Adrenal gland (tissue), 12 donors: ENCODE data around the gene ANXA2R. TPM values are rescaled to one million over a fixed set of nuclear protein-coding genes. Genes with fewer than 3 reads are reported as not detected.

Experiments used
- DNase-seq, 7 donors: peaks; one replicate each; pipeline ENCODE4 v3.0.0-alpha.2; 2019 to 2020
- H3K27ac ChIP-seq, 5 donors: fragments of 200-600 bp; sonication (generic) in 4 of 5; 1 replicate in 3 of 5; 2 replicates in 2 of 5; pipeline versions ENCODE4 v1.5.1 to v1.8.0; 2016 to 2020; ENCODE audit warnings: mild to moderate bottlenecking in 1 of 5
- H3K27me3 ChIP-seq: fragments of 200-600 bp; 2 replicates; pipeline ENCODE4 v1.8.0; 2021
- H3K36me3 ChIP-seq, 2 donors: fragments of 200-600 bp; replicated peaks in 1 of 2; 1 replicate in 1 of 2; 2 replicates in 1 of 2; pipeline versions ENCODE4 v1.5.1 to v1.8.0; 2018 to 2022
- H3K4me1 ChIP-seq, 2 donors: fragments of 200-600 bp; replicated peaks in 1 of 2; 1 replicate in 1 of 2; 2 replicates in 1 of 2; pipeline versions ENCODE4 v1.5.1 to v1.8.0; 2018 to 2021
- H3K4me3 ChIP-seq, 4 donors: fragments of 200-600 bp; sonication (generic) in 3 of 4; one replicate each; pipeline ENCODE4 v1.5.1; 2016 to 2018
- H3K9me3 ChIP-seq, 3 donors: fragments of 200-600 bp; sonication (generic) in 1 of 3; replicated peaks in 1 of 3; 1 replicate in 2 of 3; 2 replicates in 1 of 3; pipeline versions ENCODE4 v1.5.1 to v1.8.0; 2016 to 2021
- CTCF ChIP-seq, 6 experiments: fragments of 450-650 bp in 4 of 6; fragments of 200-600 bp in 2 of 6; sonication (generic) in 1 of 6; IDR thresholded peaks; 1 replicate in 5 of 6; 2 replicates in 1 of 6; pipeline versions ENCODE4 v1.5.1 to v1.8.0; 2016 to 2021; ENCODE audit warnings: antibody characterized with exemption in 6 of 6, mild to moderate bottlenecking in 2 of 6, moderate library complexity in 1 of 6
- POLR2A ChIP-seq, 2 donors: fragments of 450-650 bp; IDR thresholded peaks; one replicate each; pipeline ENCODE4 v1.6.1; 2017; ENCODE audit warnings: antibody characterized with exemption in 2 of 2, mild to moderate bottlenecking in 2 of 2, moderate library complexity in 1 of 2
- WGBS, 4 donors: extraction: QIAGEN DNeasy Blood & Tissue Kit in 2 of 4; methylation state at CpG; one replicate each; pipeline versions ENCODE4 v1.1.5 to v1.1.7; 2013 to 2017; 5-methylcytosine and 5-hydroxymethylcytosine counted together
- intact Hi-C, 2 donors: fragments of 100-400 bp; cut with DNase I; formaldehyde crosslinking; loops; one replicate each; pipeline versions ENCODE4 v1.14.1 to v1.15.0; 2022 to 2023
- polyA plus RNA-seq, 3 donors: library from polyadenylated mRNA; stranded (reverse); fragments of 200-250 nt in 2 of 3; fragments of 350-450 nt in 1 of 3; fragmentation: Illumina TruSeq in 1 of 3; extraction: RNeasy Lipid Tissue Mini Kit (QIAGEN cat#74804) in 1 of 3; gene quantifications; one replicate each; pipeline ENCODE4 v1.2.3, GENCODE V29; 2013 to 2014
- total RNA-seq, 9 donors: library from RNA; depleted of rRNA in 4 of 9; stranded (reverse); fragments of >200 nt in 4 of 9; fragments of 120-200 nt in 1 of 9; fragmentation: NEBNext Ultra II Directional in 1 of 9; extraction: Animal tissue kit (Norgen Biotek cat#: 25700) in 1 of 9; gene quantifications; one replicate each; pipeline versions ENCODE4 v1.1.0 to v1.2.4, GENCODE V29; 2013 to 2023
- donor health status: healthy with polysubstance abuse.
- donor health status: Bipolar disorder and iron deficiency.
- donor health status: DM: yes; HTN: yes; CAD: no.
- donor health status: DM: no; HTN: no; CAD: no.
- donor health status: DM: no; HTN: no; CAD: no.
- donor health status: DM: yes; HTN: yes; CAD: no.

ANXA2R gene
- total and polyA plus RNA-seq, 12 donors, result 0.30 to 5.2 (median 2.8) TPM

DNA sequence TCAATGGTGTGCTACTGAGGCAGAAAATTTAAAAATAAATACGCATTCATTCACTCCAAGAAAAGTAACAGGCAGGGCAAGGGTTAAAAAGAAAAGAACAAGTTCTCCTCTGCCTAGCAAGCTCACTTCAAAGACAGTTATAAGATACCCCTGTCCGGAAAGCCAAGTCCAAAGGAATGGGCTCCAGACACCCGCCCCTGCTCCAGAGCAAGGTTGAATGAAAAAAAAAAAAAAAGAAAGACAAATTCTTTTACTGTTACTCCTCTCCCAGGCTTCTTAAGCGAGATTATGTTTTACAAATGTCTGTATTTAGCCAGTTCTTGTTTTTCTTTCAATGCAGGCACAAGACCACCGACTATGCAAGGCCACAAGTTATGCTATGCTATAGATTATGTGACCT lies 9.1 kb upstream of the ANXA2R start:
- WGBS, 4 donors, result 58 to 74% (median 70%) methylated on average over 5 of the region's 5 CpGs
- no peaks in the 10 kb centered on the region for H3K36me3 ChIP-seq
- intact Hi-C loops, result no loop called here
- H3K9me3 ChIP-seq, result no peaks in the 10 kb centered on the region
- H3K27ac ChIP-seq, result no peak overlapping the region
- no peak overlapping the region for H3K4me3 ChIP-seq
- H3K27me3 ChIP-seq, result no peaks in the 10 kb centered on the region
- no peaks in the 10 kb centered on the region for H3K4me1 ChIP-seq
- TF ChIP-seq CTCF (IDR thresholded peaks at IDR 0.05) (no peak), POLR2A (IDR thresholded peaks at IDR 0.05) (no peak)
- DNase-seq, result no peak

- H3K4me3 ChIP-seq, result no peak overlapping the region
- H3K36me3 ChIP-seq, result no peaks in the 10 kb centered on the region
- no peaks in the 10 kb centered on the region for H3K4me1 ChIP-seq
- intact Hi-C loops, result no loop called here
- H3K27ac ChIP-seq, result no peak overlapping the region
- no peaks in the 10 kb centered on the region for H3K27me3 ChIP-seq
- TF ChIP-seq POLR2A (IDR thresholded peaks at IDR 0.05), result no peak
- H3K9me3 ChIP-seq, result no peaks in the 10 kb centered on the region
- DNase-seq, result no peak
- WGBS, 4 donors, result 89 to 94% (median 93%) methylated on average over 1 of the region's 1 CpG
These were observed 6.4 kb upstream of the ANXA2R start for GRCh38 chr5:43046474-43046873.

DNA sequence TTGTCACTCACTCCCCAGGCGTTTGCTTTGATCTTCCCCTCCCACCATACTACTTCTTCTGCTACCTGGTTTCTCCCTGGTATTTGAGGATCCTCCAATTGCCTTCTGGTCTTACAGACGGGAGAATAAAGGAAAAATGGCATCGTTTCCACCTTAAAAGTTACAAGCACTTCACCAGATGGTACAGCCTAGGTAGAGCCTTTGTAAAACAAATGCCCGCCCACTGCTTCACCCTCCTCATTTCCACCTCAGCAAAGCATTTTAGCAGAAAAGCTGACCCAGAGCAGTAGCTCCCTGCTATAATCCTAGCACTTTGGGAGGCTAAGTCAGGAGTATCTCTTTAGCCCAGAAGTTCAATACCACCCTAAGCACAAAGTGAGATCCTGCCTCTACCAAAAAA lies 5.1 kb upstream of the ANXA2R start:
- H3K4me3 ChIP-seq, result no peak overlapping the region
- no peaks in the 10 kb centered on the region for H3K9me3 ChIP-seq
- no peaks in the 10 kb centered on the region for H3K4me1 ChIP-seq
- TF ChIP-seq CTCF (IDR thresholded peaks at IDR 0.05), result no peak
- no peak for TF ChIP-seq POLR2A (IDR thresholded peaks at IDR 0.05)
- no peak for DNase-seq
- H3K27me3 ChIP-seq, result no peaks in the 10 kb centered on the region
- WGBS, 4 donors, result 78 to 84% (median 80%) methylated on average over 4 of the region's 4 CpGs
- H3K36me3 ChIP-seq, result no peaks in the 10 kb centered on the region
- intact Hi-C loops, result no loop called here
- no peak overlapping the region for H3K27ac ChIP-seq

DNA sequence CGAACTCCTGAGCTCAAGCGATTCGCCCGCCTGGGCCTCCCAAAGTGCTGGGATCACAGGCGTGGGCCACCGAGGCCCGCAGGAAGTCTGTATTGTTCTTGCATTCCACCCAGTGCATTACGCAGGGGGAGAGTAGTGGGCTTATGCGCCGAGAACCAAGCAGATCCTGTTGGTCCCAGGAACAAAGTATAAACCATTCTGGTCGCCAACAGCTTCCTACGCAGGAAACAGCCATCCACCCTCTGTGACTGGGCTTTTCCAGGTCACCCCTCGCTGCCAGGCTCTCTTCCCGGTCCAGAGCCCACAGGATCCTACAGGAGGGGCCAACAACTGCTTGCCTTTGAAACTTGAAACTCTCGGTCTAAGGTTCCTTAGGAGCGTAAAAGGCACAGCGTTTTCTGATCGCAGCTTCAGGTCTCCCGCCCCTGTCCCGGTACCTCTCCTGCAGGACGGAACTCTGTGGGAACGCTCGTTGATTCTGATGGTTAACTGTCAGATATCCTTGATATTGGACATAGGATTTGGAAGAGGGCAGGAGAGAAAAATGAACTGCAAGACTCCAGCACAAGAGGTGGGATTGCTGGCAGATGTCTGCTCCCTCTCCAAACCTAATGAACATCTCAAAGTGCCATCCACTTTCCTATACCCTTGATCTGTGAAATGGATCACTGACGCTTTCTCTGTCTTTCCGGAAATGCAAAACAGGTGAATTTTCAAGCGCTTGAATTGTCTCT lies 4.2 kb upstream of the ANXA2R start:
- intact Hi-C loops, result loop anchor here in 1 of 2 donors (5.0 kb wide), 1 partner anchor 52 kb away; no protein-coding TSS in a partner anchor
- H3K9me3 ChIP-seq, result no peaks in the 10 kb centered on the region
- DNase-seq, result peak in 5 of 7 donors; percentile 21 to 63 (median 41)
- TF ChIP-seq CTCF (IDR thresholded peaks at IDR 0.05) (no peak), POLR2A (IDR thresholded peaks at IDR 0.05) (no peak)
- H3K27me3 ChIP-seq, result no peaks in the 10 kb centered on the region
- H3K4me1 ChIP-seq, result no peaks in the 10 kb centered on the region
- WGBS, 4 donors, result 52 to 79% (median 61%) methylated on average over 26 of the region's 26 CpGs
- H3K27ac ChIP-seq, result no peak overlapping the region
- H3K36me3 ChIP-seq, result no peaks in the 10 kb centered on the region
- H3K4me3 ChIP-seq, result no peak overlapping the region

DNA sequence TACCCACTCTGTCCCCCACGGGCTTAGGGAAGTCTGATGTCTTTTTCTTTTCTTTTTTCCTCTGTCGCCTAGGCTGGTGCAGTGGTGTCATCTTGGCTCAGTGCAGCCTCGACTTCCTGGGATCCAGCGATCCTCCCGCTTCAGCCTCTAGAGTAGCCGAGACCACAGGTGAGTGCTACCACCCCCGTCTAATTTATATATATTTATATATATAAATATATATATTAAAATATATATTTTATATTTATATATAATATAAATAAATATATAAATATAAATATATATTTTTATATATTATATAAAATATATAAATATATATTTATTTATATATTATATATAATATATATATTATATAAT lies 3.3 kb upstream of the ANXA2R start:
- H3K27ac ChIP-seq, result peak overlapping the region; percentile 89 to 99 (median 97)
- no peaks in the 10 kb centered on the region for H3K9me3 ChIP-seq
- WGBS, 4 donors, result 8 to 12% (median 9%) methylated on average over 7 of the region's 7 CpGs
- intact Hi-C loops, result loop anchor here (2.0 to 5.0 kb wide), 4 partner anchors 21 to 93 kb away; no protein-coding TSS in a partner anchor
- H3K36me3 ChIP-seq, result no peaks in the 10 kb centered on the region
- DNase-seq, result no peak
- H3K27me3 ChIP-seq, result no peaks in the 10 kb centered on the region
- peak overlapping the region; percentile 28 to 86 (median 61) for H3K4me3 ChIP-seq
- TF ChIP-seq POLR2A (IDR thresholded peaks at IDR 0.05) (no peak), CTCF (IDR thresholded peaks at IDR 0.05) (no peak)
- no peaks in the 10 kb centered on the region for H3K4me1 ChIP-seq
